Stimulated activated CD8-positive, alpha-beta memory T cell treated with anti-CD3 and anti-CD28 coated beads, Interleukin-7, amount 100 ng/mL, for 24 hours (primary cell): Measurements from ENCODE around the gene NCOR1.
A peak's percentile ranks its signal among the peaks of the same experiment; 100 is the strongest.

ENCODE experiments used
- DNase-seq: peaks from one replicate; pipeline ENCODE4 v3.0.0-alpha.2; 2020; ENCODE audit warnings: low read depth

Gene NCOR1

DNA sequence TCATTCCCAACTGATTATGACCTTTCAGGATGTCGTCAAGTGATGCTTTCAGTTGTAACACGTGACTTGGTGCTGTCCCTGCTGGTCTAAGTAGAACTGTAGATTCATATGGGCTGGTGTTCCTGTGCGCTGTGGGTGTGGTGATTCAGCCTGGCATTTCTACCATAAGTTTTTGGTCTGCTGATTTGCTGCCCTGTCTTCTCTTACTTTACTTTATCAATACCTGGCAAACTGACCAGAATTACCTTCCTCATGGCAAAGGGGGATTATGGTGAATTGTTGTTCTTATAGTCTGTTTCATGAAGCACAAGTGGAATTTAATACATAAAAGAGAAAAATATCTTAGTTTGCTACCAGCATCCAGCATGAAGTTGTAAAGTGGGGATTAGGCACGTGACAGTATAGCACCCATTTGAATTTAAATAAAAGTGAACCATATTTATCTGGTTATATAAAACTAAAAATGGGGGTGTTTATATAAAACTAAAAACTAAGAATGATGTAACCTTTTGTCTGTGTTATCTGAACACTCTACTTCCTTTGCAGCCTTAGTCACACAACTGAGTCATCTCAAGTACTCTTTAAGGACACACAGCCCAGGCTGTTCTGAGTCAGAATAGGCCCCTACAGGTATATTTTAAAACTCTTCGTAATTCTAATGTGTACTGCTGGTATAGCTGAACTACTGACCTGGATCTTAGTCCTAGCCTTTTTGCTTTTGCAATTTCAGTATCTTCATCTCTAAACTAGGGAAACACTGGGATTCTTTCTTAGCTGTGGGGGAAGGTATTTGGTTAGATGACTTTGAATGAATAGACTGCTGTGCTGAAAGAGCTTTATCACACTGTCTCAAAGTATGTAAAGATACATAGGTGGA is 187.4 kb downstream of the NCOR1 start:
- peak; percentile 4 for DNase-seq

DNA sequence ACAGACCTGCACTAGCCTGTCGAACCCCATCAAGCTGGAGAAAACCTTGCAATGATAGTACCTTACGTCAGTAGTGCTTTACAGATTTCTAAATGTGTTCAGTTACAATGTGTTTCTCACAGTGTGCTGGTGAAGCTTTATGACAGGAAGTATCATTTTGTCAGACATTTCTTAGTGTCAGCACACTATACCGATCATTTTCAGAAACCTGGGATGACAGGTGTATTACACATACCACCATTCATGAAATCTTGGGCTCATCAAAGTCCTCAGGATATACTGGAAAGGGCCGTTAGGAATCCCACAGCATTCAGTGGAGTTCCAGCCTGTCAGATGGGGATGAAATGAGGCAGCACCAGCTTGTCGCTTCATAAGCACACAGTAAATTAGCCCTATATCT is 188.4 kb downstream of the NCOR1 start:
- DNase-seq, result no peak

DNA sequence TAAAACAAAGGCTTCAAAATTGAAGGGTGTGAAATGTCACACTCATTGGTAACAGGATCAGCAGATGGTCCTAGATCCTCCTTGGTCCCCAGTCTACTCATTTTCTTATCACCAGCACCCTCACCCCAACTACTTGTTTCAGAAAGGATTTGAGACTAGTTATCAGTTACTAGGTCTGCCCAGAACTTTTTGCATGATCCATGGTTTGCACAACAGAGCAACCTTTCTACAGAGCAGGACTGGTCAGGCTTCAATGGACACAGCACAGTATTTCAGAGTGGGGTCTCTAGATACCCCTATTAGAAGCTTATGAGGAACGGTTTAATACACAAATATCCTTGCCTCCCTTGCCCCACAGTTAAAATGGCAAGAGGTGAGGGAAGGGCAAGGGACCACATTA is 190.1 kb downstream of the NCOR1 start:
- DNase-seq, result no peak

DNA sequence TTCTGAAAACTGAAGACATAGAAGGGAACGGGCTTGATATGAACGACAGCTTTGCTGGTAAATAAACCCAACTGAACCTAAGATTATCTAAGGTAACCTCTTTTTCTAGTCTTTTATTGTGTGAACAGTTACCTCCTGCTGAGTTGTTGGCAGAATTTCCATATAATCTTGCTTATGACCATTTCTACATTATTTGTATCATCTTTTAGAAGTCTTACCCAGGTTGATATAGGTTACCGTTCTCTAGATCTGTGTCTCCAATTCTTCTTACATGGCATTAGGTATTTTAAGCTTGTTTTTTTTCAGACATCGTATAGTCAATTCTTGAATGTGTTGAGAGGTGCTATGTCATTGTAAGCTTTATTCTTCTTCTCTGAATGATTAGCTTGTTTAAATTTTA is 191.5 kb downstream of the NCOR1 start:
- no peak for DNase-seq

DNA sequence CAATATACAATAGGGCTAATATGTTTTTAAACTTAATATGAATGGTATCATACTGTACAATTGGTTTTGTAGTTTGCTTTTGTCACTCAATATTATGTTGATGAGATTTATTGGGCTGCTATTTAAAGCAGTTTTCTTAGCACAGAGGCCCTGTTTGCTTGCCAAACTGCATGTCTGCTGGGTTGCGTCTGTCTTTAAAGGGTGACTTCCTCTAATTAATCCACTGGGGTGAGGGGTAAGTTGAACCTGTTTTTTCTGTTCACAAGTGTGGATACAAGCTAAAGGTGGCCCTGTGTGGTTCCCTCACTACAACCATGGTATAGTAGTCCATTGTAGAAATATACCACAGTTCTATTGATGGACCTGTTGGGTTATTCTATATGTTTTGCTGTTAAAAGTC is 196.0 kb downstream of the NCOR1 start:
- no peak for DNase-seq

DNA sequence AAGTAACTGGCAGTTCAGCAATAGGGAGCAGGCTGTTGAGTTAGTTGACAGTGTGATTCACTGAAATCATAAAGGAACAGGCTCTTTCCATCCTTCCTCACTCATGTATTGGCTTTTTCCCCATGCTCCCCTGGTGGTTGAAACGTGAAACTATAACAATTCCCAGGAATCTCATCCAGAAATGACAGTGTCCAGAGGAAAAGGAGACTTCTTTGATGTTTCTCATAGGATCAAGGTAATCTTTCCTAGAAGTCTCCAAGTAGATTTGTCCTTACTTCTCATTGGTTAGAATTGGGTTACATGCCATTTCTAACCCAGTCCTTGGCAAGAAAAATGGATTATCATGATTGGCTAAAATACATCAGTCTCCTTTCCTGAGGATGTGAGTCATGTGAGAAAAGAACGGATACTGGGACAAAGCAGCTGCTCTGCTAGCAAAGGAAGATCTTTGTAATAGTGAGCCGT is 201.4 kb downstream of the NCOR1 start:
- no peak for DNase-seq

DNA sequence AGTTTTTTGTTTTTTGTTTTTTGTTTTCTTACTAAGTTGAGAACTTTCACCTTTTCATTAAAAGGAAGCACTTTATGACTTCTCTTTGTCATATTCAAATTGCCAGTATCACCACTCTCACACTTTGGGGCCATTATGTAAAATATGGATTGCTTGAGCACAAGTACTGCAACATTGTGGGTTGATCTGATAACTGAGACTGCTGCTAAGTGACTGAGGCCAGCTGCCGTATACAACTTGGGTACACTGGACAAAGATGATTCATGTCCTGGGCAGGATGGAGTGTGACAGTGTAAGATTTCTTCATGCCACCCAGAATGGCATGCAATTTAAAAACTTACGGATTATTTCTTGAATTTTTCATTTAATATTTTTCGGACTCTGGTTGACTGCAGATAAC is 207.9 kb downstream of the NCOR1 start:
- no peak for DNase-seq

DNA sequence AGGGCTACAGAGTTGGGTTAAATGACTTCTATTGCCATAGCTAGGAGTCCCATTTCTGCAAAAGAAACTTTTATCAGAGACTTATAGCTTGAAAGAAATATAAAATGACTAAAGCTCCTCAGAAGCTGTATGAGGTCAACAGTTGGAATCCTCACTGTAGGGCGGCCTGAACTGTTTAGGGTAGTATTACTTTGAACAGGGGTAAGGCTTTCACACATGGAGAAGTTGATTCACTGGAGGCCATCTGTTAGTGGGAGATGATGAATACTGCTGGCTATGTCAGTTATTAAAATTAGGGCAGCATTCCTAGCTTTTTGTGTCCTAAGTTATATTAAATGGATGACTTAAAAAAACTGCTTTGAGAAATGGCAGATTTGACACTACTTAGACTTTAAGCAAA is 209.7 kb downstream of the NCOR1 start:
- DNase-seq, result no peak

DNA sequence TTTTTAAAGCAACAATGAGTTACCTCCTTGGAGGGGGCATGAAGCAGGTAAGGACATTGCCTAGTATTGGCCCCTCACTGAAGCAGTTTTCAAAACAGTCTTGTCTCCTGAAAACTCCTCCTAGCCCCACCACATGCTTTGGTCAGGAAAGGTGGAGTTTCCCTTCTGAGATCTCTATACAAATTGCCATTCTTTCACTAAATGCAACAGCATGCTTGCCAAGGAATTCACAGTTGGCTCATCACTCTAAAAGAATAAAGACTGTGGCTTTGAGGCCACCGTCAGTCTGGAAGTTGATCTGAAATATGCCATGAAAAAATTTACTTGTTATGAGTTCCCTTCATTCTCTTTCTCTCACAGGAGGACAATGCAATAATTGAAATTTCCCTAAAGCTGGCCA is 211.5 kb downstream of the NCOR1 start:
- no peak for DNase-seq

DNA sequence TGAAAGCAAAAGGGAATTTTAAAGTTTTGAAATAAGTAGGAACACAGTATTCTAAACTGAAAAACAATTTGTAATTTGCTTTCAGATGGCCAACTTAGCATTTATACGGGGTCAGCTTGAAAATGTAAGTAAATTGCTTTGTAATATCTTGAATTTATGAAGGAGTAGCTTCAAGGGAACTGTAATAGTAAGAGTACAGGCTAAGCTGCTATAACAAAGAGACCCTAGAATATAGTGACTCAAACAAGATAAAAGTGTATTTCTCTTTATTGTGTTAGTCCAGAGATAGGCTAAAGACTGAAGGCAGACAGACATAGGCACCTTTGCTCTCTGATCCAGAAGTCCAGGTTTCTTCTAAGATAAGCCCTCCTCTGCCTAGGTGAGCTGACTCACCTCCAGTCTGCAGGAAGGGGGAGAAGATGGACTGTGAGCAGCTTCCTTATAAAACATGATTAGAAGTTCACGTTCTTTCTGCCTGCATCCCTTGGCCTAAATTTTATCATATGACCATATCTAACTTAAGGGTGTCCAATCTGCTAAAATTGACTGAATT is 212.6 kb downstream of the NCOR1 start:
- DNase-seq, result no peak

DNA sequence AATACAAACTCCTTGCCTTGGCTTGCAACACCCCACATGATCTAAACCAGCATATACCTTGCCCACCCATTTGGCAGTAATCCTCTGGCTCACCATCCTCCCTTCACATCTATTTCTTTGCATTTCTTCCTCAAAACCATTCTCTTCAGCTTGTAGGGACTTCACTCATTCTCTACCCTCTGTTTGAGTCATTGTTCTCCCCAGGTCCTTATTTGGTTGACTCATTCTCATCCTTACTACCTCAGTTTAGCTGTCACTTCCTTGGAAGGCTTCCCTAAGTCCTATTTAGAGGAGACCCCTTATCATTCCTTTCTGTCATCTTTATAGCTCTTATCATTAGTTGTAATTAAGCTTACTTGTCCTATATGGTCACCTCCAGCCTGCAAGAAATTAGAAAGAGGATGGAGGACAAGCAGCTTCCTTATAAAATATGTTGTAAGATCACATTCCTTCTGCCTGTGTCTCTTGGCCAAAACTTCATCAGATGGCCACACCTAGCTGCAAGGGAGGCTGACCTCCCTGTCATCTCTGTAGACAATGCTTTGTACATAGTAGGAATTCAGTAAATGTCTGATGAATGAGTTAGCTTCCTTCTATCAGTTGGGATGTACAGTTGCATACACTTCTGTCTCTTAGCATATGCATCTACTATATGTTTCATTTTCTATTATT is 214.0 kb downstream of the NCOR1 start:
- no peak for DNase-seq

DNA sequence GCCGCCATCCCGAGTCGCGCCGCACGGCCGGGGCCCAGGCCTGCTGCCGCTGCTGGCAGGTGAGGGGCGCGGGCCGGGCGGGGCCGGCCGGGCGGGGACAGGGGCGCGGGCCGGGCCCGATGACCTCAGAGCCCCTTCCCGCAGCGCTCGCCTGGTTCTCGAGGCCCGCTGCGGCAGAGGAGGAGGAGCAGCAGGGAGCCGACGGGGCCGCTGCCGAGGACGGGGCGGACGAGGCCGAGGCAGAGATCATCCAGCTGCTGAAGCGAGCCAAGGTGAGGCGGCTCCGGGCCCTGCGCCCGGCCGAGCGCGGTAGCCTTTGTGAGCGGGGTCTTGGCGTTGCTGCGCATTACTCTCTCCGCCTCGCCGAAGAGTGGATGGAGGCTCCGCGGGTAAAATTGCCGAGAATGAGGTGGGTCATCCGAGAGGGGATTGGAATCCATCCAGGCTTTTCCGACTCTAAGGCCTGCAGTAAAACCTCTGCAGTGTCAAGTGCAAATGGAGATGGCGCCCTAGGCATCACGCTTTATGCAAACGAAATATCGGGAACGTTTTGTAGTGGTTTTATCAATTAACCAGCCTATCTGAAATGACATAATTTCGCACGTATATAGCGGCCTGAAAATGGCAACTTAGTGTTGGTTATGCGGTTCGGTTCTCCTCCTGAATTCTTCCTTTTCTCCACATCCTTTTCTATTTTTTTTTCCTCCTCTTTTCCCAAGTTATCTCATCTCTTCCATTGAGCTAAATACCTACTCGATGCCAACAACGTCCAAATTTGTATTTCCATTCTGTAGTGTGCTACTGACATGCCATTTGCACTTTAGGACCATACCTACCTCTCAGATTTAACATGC is 215.1 kb downstream of the NCOR1 start:
- no peak for DNase-seq

DNA sequence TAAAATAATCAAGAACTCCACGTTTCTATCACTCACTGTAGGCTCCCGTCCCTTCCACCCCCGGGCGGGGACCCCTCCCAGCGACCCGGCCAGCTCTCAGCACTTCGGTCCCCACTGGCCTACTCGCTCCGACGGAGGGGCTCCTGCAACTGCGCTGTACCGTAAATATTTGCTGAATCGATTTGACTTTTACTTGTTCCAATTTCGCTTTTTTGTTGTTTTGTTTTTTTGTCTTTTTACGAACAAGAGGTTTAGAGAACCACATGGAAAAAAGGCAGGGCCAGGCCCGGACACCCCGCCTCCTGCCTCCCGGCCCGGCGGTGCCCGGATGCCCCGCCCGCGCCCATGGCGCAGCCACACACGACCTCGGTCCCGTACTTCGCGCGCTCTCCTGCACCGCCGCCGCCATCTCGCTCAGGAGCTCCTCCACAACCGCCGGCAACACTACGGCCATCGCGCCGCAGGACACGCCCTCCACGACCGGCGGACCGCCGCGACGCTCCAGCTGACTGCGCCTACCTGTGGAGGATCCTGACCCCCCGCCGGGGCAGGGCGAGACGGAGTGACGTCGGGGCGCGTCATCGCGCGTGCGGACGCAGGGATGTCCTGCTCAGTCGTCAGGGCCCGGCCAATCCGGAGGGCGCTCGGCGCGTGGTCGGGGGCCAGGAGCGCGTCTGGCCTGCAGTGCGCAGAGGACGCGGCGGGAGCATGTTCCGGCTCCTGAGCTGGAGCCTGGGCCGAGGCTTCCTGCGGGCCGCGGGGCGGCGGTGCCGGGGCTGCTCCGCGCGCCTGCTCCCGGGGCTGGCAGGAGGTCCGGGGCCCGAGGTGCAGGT is 216.0 kb downstream of the NCOR1 start, which contains the start of the genes TTC19 and ZSWIM7:
Gene TTC19, plus strand, starts transcription at position 684 of the 833 bp plus-strand sequence. Its CDS starts 25 bp downstream, at position 709.
Gene ZSWIM7, minus strand, starts transcription at position 564 of the 833 bp plus-strand sequence. Its CDS starts 110 bp downstream, at position 454.
- DNase-seq, result peak; percentile 88

DNA sequence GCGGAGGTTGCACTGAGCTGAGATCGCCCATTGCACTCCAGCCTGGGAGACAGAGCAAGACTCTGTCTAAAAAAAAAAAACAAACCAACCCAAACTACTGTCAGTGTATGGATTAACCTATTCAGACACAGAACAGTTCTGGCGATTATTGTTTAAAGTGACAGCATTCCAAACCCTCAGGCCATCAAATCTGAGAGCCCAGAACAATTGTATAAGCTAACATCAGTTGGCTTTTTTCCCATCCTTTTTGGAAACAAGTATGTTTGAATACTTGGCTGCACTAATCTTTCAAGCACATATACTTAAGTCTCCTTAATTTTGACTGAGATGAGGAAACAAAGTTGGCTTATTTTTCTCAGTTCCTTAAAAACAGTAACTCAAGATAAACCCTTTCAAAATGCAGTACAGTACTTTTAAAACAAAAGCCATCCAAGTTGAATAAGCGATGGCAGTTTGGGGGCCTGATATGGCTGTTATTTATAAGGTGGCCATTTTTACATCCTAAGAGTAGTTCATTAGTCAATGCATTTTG is 217.2 kb downstream of the NCOR1 start:
- no peak for DNase-seq

DNA sequence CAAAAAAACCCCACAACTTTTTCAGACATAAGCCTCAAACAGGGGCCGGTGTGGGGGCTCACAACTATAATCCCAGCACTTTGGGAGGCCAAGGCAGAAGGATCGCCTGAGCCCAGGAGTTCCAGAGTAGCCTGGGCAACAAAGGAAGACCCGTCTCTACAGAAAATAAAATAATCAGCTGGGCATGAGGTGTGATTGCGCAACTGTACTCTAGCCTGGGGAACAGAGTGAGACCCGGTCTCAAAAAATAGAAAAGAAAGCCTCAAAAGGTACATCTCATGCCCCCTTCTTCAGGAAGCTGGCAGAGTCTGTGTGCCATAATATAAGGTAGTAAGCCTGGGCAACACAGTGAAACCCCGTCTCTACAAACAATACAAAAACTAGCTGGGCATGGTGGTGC is 219.0 kb downstream of the NCOR1 start:
- no peak for DNase-seq

DNA sequence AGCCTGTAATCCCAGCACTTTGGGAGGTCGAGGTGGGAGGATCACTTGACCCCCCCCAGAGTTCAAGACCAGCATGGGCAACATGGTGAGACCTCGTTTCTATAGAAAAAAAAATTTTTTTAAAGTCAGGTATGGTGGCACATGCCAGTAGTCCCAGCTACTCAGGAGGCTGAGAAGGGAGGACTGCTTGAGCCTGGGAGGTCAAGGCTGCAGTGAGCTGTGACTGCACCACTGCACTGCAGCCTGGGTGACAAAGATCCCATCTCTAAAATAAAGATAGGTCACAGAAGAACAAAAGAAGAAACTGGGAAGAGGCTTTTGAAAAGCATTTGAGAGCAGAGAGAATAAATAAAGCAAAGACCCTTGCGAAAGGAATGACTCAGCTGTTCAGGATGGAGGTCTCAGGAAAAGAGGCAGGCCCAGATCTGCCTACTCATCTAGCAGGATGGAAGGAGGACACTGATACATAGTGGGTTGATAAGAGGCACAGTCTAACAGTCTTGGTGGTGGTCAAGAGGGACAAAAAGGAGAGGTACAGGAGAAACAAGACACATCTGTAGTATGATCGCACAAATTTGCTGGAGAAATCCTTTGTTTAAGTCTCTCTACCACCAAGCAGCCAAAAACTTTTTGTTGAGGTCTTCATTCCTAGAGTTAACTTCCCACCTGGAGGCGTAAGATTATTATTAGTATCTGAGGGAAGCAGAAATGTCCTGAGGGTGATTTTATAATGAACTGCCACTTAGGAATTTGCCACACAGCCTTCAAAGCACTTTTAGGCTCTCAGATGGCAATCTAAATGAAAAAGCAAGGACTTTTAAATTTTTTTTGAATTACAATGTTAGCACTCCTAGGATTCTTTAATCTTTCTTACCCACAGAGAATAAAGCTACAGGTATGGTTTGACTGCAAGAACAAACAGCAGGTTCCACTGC is 233.4 kb downstream of the NCOR1 start:
- DNase-seq, result no peak

DNA sequence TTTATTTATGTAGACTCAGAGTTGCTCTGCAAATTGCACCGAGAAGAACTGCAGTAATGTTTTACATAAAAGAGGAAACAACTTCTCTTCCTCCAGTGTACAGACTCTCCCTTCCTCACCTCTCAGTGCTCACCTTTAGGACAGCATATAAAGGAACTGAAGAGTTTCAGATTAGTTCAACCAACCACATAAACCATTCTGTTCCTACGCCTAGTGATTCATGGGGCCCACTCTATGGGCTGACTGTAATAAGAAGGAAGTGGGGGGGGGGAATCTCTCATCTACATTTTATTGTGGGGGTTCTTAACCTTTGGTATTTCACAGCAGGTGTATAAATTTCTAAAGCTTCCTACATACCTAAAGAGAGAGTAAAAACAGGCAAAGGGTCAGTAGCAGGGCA is 234.1 kb downstream of the NCOR1 start:
- DNase-seq, result no peak
